Mesenteric fat pad (tissue), 1 donor: ENCODE data around the gene RASAL3. TPM values are rescaled to one million over a fixed set of nuclear protein-coding genes. Genes with fewer than 3 reads are reported as not detected.
"Not testable (repeated sequence)": the region's sequence is repeated elsewhere in the genome, so short reads cannot be mapped to it uniquely, and the experiment has no call there.

Experiments used
- DNase-seq: peaks from one replicate; pipeline ENCODE4 v3.0.0-alpha.2; 2020; ENCODE audit warnings: low spot score
- long read RNA-seq: library from polyadenylated mRNA; unstranded; transcript quantifications from one replicate; pipeline ENCODE4 v2.0.0, GENCODE V29; 2020
- total RNA-seq: library from RNA; stranded (reverse); fragmentation: NEBNext Ultra II Directional; extraction: Animal tissue kit (Norgen Biotek cat#: 25700); gene quantifications from one replicate; pipeline ENCODE4 v1.2.1, GENCODE V29; 2021
- donor health status: DM: yes; HTN: yes; CAD: no.

Gene RASAL3
- 4.1 TPM for total RNA-seq
- long read RNA-seq, partial matches to known transcripts: 3 of 3 reads
- long read RNA-seq, other reads (novel, unspliced or antisense): 0 of 3 reads

DNA sequence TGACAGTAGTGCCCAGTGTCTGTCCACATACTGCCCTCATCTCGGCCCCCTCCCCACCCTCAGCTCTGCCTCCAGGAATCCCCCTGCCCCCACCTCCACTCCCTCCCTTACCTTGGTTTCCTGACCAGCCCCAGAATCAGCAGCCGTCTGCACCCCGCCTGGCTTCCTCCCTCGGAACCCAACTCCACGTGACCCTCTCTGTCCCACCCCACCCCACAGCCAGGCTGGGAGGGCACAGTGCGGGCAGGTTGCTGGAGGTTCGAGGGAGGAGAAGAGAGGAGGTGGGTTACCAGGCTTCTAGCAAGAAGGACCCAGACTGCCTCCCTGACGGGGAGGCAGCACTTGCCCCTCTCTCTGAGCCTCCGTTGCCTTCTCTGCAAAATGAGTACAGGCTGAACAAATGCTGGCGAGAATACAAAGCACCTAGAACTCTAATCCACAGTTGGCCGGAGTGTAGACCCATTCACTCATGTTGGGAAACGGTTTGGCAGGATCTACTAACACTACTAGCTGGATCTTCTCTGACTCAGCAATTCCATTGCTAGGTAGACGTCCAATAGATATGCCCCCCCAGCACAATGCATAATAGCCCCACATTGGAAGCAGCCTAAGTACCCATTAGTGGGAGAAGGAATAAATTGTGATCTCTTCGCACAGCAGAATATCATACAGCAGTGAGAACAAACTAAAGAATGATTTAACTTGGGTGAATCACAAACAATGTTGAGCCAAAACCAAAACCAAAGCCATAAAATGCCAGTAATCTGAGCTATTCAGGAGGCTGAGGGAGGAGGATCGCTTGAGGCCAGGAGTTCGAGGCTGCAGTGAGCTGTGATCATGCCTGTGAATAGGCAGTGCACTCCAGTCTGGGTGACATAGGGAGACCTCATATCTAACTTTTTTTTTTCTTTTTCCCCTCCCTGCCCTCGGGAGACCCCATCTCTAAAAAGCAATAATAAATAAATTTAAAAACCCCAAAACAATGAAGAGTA, at the start of gene RASAL3:
RASAL3 (minus strand) TSS at position 151 of the 992 bp plus-strand sequence. CDS start 186 bp downstream, outside the sequence.
- DNase-seq: no peak

DNA sequence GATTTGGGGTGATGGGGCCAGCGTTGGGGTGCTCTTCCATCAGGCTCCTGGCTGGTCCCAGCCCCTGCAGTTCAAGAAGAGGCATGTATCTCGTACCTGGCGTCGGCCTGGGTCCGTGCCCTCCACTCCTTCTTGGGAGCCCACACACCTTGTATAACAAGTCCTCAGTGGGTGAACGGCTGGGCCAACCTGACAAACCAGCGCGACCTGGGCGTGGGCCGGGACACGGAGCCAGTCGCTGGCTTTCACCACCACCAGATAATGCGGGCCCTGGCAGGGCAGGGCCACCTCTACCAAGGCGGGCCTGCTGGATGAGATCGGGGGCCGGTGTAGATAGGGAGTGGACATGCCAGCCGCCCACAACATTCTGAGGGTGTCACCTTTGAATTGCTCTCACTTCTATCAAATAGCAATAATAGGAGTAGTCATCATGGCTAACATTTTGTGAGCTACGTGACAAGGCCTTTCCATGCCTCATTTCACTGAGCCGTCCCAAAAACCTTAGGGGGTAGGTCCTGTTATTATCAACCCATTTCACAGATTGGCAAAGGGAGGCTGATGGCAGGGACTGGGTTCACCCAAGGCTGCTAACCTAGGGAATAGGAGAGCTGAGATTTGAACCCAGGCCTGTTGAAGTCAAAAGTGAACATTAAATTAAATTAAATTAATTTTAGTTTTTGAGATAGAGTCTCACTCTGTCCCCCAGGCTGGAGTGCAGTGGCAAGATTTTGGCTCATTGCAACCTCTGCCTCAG, 47.5 kb upstream of the RASAL3 start:
- DNase-seq: no peak

DNA sequence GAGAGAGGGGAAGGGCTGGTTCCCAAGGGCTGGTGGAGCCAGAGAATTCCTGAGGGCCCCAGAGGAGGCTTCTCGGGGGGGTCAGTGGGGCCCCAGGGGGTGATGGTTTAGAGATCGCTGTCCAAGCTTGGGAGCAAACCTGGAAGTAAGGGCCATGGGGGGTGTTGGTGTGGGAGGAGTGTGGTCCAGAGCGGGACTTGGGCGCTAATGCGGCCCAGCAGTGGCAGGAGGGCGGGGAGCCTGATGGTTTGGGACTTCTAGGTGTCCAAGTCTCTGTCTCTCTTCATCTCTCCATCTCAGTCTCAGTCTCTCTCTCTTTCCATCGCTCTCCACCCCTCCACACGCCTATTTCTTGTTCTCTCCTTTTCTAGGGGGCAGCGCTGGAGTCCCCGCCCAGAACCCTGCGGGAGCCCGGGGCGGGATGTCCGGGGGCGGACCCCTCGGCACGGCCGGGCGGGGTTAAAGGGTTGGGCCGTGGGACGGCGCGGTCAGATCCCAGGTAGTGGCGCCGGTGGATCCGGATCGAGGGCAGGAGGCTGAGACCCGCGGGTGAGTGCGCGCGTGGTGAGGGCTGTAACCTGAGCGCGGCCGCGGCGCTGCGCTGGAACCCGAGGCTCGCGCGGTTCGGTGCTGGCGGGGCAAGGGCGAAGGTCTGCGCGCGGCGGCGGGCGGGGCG, 43.8 kb upstream of the RASAL3 start, which contains the start of gene CYP4F22:
CYP4F22 (plus strand) TSS at position 491 of the 676 bp plus-strand sequence. CDS start 16,812 bp downstream, outside the sequence.
- no peak for DNase-seq

DNA sequence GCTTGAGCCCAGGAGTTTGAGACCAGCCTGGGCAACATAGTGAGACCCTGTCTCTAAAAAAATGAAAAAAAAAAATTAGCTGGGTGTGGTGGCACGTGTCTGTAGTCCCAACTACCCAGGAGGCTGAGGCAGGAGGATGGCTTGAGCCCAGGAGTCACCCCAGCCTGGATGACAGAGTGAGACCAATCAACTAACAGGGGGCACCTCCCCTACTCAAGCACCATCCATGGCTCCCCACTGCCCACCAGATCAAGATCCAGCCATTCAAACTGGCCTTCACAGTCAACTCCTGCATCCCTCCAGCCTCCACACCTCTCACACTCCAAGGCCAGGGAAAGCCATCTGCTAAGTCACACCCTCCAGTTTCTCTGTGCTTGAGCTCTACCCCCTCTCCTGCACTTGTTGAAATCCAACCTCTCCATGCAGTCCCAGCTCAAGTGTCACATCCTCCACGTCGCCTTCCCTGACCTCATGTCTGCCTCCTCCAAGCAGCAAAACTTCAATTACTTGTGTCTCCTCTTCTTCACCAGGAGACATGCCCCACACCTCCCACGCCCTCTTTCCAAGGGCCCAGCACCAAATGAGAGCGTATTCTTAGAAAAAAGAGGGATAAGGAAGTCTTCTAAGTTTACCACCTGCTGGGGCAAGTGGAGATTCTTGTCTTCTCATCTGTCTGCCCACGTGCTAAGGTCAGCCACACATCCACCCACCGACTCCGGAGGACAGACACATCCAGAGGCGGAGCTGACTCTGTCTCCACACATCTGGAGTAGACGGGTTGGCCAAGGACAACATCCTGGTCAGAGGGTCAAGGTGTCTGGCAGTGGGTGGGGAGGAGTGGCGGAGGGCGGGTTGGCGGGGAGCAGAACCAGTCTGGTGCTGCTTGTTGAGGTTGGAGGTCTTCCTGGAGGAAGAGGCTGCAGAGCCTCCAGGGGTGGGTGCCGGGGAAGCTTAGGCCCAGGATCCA, 43.0 kb upstream of the RASAL3 start:
- no peak for DNase-seq

DNA sequence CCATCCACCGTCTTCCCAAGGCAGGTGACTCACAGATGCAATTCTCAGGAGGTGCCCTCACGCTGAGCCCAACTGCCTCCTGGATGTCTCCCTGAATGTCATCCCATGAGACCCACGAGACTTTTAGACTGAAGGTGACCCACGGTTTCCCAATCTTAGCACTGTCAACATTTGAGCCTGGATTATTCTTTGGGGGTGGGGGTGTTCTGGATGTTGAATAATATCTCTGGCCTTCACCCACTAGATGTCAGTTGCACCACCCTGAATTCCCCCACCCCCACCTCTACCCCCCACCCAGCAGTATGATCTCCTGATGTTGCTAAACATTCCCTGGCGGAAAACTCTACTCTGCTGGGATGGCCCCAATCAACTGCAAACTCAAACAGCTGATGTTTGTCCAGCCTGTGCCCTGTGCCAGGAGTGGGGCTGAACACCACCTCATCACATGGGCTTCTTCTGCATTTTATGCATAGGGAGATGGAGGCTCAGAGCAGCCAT, 41.8 kb upstream of the RASAL3 start:
- no peak for DNase-seq

DNA sequence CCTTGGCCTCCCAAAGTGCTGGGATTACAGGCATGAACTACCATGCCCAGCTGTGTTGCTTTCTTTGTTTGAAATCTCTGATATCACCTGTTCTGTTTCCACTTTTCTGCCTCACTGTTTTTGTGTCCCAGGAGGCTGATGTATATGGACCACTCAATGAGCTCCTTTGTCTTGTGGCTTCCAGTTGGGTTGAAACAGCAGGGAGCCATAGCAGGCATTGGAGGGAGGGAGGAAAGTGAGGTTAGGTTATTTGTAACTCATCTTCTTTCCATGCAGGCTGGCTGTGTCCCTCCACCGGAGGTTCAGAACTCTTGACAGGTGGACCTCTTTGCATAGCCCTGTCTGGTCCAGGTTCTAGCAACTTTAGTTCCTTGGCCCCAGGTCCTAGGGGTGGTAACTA, 37.9 kb upstream of the RASAL3 start:
- DNase-seq: no peak

DNA sequence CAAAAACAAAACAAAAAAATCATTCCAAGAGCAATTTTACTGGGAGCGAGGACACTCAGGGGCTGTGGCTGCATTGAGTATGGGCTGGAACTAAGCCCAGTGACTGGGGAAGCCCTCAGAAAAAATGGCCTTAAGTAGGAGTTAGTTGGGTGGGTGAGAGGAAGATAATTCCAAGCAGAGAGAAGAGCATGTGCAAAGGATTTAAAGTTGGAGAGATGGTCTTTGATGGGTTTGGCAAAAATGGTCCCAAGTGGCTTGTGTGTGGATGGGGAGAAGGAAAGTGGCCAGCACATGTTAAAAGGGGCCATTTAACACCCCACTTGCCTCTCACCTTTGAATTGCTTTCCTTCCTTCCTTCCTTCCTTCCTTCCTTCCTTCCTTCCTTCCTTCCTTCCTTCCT, 37.3 kb upstream of the RASAL3 start:
- no peak for DNase-seq

DNA sequence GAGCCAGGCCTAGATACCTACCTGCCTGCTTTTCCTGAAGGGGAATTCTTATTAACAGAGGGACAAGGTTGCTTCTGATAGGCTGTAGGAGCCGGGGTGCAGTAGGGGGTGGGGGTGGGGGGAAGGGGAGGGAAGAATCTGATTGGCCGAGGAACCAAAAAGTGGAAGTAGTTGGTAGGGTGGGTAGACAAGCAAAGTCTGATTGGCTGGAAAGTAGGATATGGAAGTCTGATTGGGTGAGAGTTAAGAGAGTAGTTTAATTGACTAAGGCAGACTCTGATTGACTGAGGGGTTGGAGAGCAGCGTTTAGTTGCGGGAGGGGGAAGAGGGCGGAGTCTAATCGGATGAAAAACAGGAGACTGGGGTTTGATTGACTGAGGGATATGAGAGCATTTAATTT, 34.6 kb upstream of the RASAL3 start:
- DNase-seq: no peak

DNA sequence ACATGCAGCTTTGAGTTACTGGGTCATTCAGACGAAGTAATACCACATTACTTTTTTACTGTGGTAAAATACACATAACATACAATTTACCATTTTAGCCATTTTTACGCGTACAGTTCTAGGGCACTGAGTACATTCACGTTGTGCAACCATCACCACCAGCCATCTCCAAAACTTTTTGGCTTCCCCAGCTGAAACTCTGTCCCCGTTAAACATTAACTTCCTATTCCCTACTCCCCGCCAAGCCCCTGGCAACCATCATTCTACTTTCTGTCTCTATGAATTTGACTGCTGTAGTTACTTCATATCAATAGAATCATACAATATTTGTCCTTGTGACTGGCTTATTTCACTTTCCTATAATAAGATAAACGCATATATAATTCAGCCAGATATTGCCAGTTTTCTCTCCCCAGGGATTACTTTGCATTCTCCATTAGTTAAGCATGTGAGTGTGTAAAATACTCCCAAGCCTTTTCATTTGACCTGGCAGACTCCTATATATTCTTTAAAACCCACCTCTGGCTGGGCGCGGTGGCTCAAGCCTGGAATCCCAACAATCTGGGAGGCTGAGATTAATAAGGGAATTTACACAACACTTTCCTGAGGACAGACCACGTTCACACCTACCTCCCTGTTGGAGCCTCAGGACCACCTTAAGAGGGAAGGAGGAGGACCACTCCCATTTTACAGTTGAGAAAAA, 34.0 kb upstream of the RASAL3 start:
- DNase-seq: no peak

DNA sequence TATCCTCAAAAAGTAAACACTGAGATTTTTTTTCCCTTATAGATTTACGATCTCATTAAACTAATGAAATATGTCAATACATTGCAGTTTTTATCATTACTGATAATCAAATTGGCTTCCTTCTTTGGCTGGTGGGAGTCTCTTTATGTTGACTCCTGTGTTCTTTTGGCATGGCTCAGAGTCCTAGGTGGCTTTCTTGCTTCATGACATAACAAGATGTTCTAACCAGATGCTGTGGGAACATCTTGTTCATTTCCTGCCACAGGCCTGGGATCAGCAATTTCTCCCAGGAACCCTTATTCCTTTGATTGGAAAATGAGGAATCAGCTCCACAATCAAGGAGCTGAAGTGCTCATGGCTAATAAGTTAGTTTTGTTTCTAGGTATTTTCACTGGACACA, 30.8 kb upstream of the RASAL3 start:
- DNase-seq: no peak

DNA sequence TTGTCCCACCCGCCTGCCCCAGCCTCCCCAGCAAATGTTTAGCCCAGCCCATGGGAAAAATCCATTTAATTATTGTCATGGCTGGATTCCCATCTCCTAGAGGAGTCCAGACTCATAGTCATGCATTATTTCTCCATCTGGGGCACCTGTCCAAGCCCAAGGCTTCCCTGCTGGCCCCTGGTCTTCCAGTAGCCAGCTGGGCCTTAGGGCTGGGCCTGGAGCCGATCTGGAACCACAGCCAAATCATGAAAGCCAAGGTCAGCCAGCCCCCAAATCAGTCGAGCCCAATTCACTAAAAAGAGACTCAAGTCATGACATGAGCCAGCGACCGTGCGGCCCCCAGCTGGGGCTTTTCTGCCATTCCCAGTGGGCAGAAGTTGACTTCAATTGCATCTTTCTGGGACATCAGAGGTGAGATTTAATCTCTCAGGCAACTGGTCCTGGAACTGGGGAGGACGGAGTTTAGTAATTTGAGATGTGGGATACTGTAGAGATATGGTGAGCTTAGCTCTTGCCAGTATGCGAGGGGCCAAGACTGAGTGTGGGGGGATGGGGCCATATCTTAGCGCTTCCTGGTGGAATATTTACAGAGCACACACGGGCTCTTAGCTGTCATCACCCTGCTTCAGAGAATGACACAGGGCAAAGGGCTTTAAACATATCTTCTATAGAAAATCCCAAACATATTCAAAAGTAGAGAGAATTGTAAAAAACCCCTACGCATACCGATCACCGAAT, 24.3 kb upstream of the RASAL3 start:
- DNase-seq: no peak

DNA sequence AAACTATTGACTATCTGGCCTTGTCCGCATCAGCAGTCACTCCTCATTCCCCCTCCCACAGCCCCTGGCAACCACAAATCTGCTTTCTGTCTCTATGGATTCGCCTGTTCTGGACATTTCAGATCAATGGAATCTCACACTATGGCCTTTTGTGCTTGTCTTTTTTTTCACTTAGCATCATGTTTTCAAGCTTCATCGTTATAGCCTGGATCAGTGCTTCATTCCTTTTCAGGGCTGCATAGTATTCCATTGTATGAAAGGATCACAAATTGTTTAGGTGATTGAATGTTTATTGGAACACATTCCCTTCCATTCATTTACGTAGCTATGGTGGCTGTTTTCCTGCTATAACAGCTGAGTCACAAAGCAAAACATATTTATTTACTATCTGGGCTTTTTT, 22.7 kb upstream of the RASAL3 start:
- DNase-seq: no peak

DNA sequence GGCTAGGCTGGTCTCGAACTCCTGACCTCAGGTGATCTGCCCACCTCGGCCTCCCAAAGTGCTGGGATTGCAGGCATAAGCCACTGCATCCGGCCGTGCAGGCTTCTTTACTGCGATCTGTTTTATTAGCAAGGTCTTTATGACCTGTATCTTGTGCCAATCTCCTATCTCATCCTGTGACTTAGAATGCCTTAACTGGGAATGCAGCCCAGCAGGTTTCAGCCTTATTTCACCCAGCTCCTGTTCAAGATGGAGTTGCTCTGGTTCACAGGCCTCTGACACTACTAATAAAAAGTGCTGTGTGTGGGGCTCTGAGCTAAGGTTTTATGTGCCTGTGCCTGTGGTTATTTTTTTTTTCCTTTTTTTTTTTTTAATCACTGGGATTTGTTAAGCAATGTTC, 21.4 kb upstream of the RASAL3 start:
- not testable (repeated sequence) for DNase-seq

DNA sequence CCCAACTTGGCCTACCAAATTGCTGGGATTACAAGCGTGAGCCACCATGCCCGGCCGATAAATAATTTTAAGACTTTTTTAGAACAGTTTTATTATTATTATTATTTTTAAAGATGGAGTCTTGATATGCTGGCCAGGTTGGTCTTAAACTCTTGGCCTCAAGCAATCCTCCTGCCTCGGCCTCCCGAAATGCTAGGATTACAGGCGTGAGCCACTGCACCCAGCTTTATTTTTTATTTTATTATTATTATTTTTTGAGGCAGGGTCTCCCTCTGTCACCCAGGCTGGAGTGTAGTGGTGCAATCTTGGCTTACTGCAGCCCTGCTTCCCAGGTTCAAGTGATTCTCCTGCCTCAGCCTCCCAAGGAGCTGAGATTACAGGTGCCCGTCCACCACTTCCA, 16.7 kb upstream of the RASAL3 start:
- DNase-seq: not testable (repeated sequence)

DNA sequence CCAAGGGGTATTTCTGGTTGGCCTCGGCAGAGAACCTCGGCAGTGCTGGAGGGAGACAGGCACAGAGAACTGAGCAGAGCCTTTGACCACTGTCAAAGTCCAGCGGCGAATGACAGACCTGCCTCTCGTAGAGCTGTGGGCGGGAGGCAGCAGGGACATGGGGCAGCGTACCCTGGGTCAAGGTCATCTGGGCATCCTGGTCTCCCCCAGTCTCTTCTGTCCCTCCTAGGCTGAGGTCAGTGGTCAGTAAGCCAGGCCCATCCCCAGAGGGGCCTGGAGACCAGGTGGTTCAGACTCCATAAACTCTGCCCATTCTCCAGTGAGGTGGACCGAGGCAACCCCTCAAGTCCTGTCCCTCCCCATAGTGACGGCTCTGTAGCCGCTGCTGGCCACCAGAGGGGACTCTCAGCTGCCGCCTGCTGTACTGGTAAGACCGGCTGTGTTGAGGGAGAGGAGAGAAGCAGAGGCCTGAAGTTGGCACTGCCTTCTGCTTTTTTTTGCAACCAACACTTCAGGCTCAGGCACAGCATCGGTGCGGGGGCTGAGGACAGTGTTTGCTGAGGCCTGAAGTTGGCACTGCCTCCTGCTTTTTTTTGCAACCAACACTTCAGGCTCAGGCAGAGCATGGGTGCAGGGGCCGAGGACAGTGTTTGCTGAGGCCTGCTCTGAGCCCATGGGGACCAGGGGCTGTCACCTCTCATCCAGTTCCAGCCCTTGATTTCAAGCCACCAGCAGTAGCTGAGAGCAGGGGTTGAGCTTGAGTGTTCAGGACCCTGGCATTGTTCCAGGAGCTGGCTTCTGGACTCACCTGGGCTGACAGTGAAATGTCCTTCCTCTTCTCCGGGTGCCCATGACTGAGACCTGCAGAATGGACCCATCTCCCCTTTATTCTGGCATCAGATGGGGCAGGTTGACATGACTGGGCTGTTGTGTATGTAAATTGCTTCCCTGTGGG, 15.3 kb upstream of the RASAL3 start, which contains the start of gene PGLYRP2:
PGLYRP2 (minus strand) TSS at position 111 of the 955 bp plus-strand sequence. CDS start 130 bp downstream, outside the sequence.
- DNase-seq: no peak

DNA sequence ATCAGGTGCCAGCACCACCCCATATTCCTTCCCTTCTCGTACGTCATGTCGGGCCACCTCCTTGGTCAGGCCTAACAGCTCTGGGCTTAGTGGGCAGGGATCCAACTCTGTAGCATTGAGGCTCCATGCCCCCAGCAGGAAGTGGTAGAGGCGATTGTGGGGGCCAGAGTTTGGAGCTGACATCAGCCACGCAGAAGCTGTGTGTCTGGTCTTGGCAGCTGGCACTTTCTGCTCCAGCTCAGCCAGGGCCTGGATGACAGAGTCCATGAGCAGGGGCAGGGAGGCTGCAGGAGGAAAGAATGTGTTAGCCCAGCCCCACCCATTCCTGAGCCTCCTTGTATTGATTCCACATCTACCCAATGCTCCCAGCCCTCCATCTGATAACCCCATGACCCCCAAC, 12.0 kb upstream of the RASAL3 start:
- DNase-seq: no peak

DNA sequence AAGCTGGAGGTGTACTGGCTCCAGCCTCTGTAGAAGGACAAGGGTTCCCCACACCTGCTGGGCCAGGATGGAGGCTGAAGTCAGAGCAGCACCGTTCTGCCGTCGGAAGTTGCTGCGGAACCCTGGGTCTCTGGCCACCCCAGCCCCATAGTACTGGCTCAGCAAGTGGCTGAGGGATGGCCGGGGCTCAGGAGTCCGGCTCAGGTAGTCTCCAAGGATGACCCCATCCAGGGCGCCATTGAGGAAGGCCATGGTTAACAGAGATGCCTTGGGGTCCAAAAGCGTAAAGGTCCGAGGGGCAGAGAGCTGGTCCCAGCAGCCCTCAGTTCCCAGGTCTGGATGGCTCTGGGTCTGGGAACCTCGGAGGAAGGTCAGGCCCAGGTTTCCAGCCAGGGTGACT, 11.3 kb upstream of the RASAL3 start:
- no peak for DNase-seq
